Measurements from ENCODE around the gene FRG2. TPM values are rescaled to one million over a fixed set of nuclear protein-coding genes. Genes with fewer than 3 reads are reported as not detected.

Gene FRG2
- total and polyA plus RNA-seq, 10 of the 15 experiments (the other 5 are each of a cell fraction or from before 2014, with no cell fraction given): 0.04 TPM; not detected in 9

DNA sequence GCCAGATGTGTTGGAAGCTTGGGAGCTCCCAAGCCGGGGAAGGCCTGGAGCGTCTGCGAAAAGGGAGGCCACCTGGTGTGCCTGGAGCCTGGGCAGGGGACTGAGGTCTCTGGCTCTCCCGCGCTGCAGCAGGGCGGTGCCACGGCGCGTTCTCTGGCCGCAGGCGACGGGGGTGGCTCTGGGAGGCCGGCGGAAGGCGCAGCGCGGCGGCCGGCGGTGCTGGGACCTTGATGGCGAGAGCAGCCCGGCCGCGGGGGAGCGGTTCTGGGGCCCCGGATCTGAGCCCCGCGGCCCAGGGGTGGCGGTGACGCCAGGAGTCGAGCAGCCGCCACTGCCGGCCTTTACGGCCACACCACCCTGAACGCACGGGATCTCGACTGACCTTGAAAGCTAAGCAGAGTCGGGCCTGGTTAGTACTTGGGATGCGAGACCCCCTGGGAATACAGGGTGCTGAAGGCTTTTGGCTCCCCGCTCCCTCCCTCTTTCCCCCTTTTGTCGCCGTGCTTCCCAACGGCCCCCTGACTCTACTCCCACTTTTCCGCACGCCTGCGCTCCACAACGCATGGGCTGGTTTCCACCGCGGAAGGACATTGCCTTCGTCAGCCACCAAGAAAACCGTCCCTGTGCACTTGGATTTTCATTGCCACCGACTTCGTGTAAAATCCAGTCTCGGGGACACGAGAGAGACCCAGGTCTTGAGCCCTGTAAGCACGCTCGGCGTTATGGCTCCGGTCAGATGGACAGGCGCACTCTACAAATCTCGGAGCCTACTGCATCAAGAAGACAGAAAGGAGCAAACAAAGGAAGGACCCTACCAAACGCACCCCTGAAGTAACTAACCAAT is 9.5 kb downstream of the FRG2 start:
- no TSS peak for BruUV-seq (replicated peaks)
- Histone ChIP-seq H3K4me3 (no peak overlapping the region), H2AFZ (ENCODE audit: control insufficient read depth, low read depth, low read length) (no peak overlapping the region), H3K36me3 (ENCODE audit: control insufficient read depth in 2 of 2, insufficient read depth in 2 of 2, low read length in 1 of 2) (no peaks in the 10 kb centered on the region), H3K27ac (ENCODE audit: control insufficient read depth, insufficient read depth) (no peak overlapping the region), H3K27me3 (replicated peaks in 1 of 2; ENCODE audit: control insufficient read depth in 2 of 2, insufficient read depth in 2 of 2, low read length in 1 of 2) (no peaks in the 10 kb centered on the region; a peak in 1 of 4 replicates), H4K20me1 (ENCODE audit: control insufficient read depth, insufficient read depth) (no peaks in the 10 kb centered on the region), H3K4me2 (ENCODE audit: control insufficient read depth, insufficient read depth) (no peak overlapping the region), H3K4me1 (ENCODE audit: control insufficient read depth, insufficient read depth, low read length) (no peaks in the 10 kb centered on the region), H3K9ac (ENCODE audit: control insufficient read depth, insufficient read depth, low read length) (no peak overlapping the region), H3K9me3 (replicated peaks; ENCODE audit: control insufficient read depth, insufficient read depth, low read length) (peaks cover 7% of the 10 kb centered on the region; the same call in 1 of the 3 replicates), H3K79me2 (ENCODE audit: control insufficient read depth, insufficient read depth, low read length) (no peaks in the 10 kb centered on the region)
- FAIRE-seq (no peak), ATAC-seq (no peak), DNase-seq (ENCODE audit: low read depth, low spot score) (no peak)
- ChIA-PET CTCF (no interaction called here), POLR2A (no interaction called here), RAD21 (ENCODE audit: unreplicated experiment) (no interaction called here), SMC1A (ENCODE audit: uncharacterized antibody, unreplicated experiment) (no interaction called here)
- 28% methylated on average over 42 of the region's 62 CpGs for WGBS (ENCODE audit: insufficient coverage, insufficient replicate concordance, low lambda C conversion rate, missing lambda C conversion rate)
- no peak for TF ChIP-seq NFIC (IDR thresholded peaks at IDR 0.05; ENCODE audit: low read depth, low read length)
- TF ChIP-seq, protein P1, sequence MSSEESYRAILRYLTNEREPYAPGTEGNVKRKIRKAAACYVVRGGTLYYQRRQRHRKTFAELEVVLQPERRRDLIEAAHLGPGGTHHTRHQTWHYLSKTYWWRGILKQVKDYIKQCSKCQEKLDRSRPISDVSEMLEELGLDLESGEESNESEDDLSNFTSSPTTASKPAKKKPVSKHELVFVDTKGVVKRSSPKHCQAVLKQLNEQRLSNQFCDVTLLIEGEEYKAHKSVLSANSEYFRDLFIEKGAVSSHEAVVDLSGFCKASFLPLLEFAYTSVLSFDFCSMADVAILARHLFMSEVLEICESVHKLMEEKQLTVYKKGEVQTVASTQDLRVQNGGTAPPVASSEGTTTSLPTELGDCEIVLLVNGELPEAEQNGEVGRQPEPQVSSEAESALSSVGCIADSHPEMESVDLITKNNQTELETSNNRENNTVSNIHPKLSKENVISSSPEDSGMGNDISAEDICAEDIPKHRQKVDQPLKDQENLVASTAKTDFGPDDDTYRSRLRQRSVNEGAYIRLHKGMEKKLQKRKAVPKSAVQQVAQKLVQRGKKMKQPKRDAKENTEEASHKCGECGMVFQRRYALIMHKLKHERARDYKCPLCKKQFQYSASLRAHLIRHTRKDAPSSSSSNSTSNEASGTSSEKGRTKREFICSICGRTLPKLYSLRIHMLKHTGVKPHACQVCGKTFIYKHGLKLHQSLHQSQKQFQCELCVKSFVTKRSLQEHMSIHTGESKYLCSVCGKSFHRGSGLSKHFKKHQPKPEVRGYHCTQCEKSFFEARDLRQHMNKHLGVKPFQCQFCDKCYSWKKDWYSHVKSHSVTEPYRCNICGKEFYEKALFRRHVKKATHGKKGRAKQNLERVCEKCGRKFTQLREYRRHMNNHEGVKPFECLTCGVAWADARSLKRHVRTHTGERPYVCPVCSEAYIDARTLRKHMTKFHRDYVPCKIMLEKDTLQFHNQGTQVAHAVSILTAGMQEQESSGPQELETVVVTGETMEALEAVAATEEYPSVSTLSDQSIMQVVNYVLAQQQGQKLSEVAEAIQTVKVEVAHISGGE (CRISPR knock-in tag; IDR thresholded peaks at IDR 0.05): no peak
- TF ChIP-seq KAT2A (conservative IDR thresholded peaks at IDR 0.05; ENCODE audit: control insufficient read depth, low read depth, low read length): no peak
- TF ChIP-seq DPF2 (IDR thresholded peaks at IDR 0.05): no peak
- TF ChIP-seq, protein P2, sequence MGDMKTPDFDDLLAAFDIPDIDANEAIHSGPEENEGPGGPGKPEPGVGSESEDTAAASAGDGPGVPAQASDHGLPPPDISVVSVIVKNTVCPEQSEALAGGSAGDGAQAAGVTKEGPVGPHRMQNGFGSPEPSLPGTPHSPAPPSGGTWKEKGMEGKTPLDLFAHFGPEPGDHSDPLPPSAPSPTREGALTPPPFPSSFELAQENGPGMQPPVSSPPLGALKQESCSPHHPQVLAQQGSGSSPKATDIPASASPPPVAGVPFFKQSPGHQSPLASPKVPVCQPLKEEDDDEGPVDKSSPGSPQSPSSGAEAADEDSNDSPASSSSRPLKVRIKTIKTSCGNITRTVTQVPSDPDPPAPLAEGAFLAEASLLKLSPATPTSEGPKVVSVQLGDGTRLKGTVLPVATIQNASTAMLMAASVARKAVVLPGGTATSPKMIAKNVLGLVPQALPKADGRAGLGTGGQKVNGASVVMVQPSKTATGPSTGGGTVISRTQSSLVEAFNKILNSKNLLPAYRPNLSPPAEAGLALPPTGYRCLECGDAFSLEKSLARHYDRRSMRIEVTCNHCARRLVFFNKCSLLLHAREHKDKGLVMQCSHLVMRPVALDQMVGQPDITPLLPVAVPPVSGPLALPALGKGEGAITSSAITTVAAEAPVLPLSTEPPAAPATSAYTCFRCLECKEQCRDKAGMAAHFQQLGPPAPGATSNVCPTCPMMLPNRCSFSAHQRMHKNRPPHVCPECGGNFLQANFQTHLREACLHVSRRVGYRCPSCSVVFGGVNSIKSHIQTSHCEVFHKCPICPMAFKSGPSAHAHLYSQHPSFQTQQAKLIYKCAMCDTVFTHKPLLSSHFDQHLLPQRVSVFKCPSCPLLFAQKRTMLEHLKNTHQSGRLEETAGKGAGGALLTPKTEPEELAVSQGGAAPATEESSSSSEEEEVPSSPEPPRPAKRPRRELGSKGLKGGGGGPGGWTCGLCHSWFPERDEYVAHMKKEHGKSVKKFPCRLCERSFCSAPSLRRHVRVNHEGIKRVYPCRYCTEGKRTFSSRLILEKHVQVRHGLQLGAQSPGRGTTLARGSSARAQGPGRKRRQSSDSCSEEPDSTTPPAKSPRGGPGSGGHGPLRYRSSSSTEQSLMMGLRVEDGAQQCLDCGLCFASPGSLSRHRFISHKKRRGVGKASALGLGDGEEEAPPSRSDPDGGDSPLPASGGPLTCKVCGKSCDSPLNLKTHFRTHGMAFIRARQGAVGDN (IDR thresholded peaks at IDR 0.05): no peak
- TF ChIP-seq SMC3 (IDR thresholded peaks at IDR 0.05; ENCODE audit: borderline replicate concordance, low read length): no peak
- no peak for TF ChIP-seq SUZ12 (IDR thresholded peaks at IDR 0.05; ENCODE audit: unreplicated experiment)
- TF ChIP-seq IKZF2 (IDR thresholded peaks at IDR 0.05): no peak
- no peak for TF ChIP-seq SREBF1 (IDR thresholded peaks at IDR 0.05; ENCODE audit: low read length)
- TF ChIP-seq WRNIP1 (IDR thresholded peaks at IDR 0.05; ENCODE audit: borderline replicate concordance, low read depth, low read length): no peak
- no peak for TF ChIP-seq MEF2A (IDR thresholded peaks at IDR 0.05; ENCODE audit: insufficient read depth, low read depth, low read length)
- no peak for TF ChIP-seq BCL11A (IDR thresholded peaks at IDR 0.05; ENCODE audit: low read depth, low read length)
- TF ChIP-seq HDAC2 (IDR thresholded peaks at IDR 0.05): no peak
- TF ChIP-seq RCOR1 (conservative IDR thresholded peaks at IDR 0.05; ENCODE audit: low read depth, low read length): no peak
- intact Hi-C loops (cut with micrococcal nuclease; ENCODE audit: unreplicated experiment) (no loop called here), in situ Hi-C loops (cut with MboI) (no loop called here)
